Measurements from ENCODE around the gene SEC14L6.
"Not testable (repeated sequence)": the region's sequence is repeated elsewhere in the genome, so short reads cannot be mapped to it uniquely, and the experiment has no call there.

Gene SEC14L6

GRCh38 chr22:30567277-30567676 is 20.7 kb upstream of the SEC14L6 start:
- not testable (repeated sequence) for DNase-seq; H3K27ac ChIP-seq (ENCODE audit: insufficient read depth, low read length, poor library complexity, severe bottlenecking); H3K4me1 ChIP-seq (ENCODE audit: control insufficient read depth, insufficient read depth, low read length, poor library complexity, severe bottlenecking); H3K36me3 ChIP-seq (ENCODE audit: control insufficient read depth, insufficient read depth, low read length); H3K9me3 ChIP-seq (ENCODE audit: control insufficient read depth, low read length); H3K27me3 ChIP-seq (replicated peaks; ENCODE audit: control insufficient read depth, insufficient read depth, low read length, poor library complexity, severe bottlenecking); H3K4me3 ChIP-seq (ENCODE audit: insufficient read depth, low read depth, low read length, poor library complexity, severe bottlenecking)

- Histone ChIP-seq H3K9me3 (ENCODE audit: control insufficient read depth, low read length) (no peaks in the 10 kb centered on the region), H3K27ac (ENCODE audit: insufficient read depth, low read length, poor library complexity, severe bottlenecking) (no peak overlapping the region), H3K27me3 (replicated peaks; ENCODE audit: control insufficient read depth, insufficient read depth, low read length, poor library complexity, severe bottlenecking) (no peaks in the 10 kb centered on the region), H3K36me3 (ENCODE audit: control insufficient read depth, insufficient read depth, low read length) (no peaks in the 10 kb centered on the region), H3K4me1 (ENCODE audit: control insufficient read depth, insufficient read depth, low read length, poor library complexity, severe bottlenecking) (no peaks in the 10 kb centered on the region), H3K4me3 (ENCODE audit: insufficient read depth, low read depth, low read length, poor library complexity, severe bottlenecking) (no peak overlapping the region)
- no peak for DNase-seq
These were observed 19.6 kb upstream of the SEC14L6 start for GRCh38 chr22:30566125-30566524.

DNA sequence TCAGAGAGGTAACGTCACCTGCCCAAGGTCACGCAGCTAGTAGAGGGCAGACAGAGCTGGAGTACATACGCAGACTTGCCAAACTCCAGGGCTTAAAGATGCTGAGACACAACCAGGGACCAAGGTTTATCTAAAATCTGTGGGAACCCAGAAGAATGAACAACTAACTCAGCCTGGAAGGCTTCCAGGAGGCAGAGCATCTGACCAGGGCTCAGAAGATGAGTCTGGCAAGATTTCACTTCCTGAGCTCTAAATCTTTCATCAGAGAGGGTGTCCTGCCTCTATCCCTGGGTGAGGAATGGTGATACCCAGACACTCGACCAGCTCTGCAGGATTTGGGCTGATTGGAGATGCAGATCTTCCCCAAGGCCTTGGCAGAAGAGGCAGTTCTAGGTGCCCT is 18.8 kb upstream of the SEC14L6 start:
- H3K4me1 ChIP-seq (ENCODE audit: control insufficient read depth, insufficient read depth, low read length, poor library complexity, severe bottlenecking), result no peaks in the 10 kb centered on the region
- H3K4me3 ChIP-seq (ENCODE audit: insufficient read depth, low read depth, low read length, poor library complexity, severe bottlenecking), result no peak overlapping the region
- no peaks in the 10 kb centered on the region for H3K9me3 ChIP-seq (ENCODE audit: control insufficient read depth, low read length)
- no peaks in the 10 kb centered on the region for H3K27me3 ChIP-seq (replicated peaks; ENCODE audit: control insufficient read depth, insufficient read depth, low read length, poor library complexity, severe bottlenecking)
- no peak for DNase-seq
- H3K36me3 ChIP-seq (ENCODE audit: control insufficient read depth, insufficient read depth, low read length), result no peaks in the 10 kb centered on the region
- H3K27ac ChIP-seq (ENCODE audit: insufficient read depth, low read length, poor library complexity, severe bottlenecking), result no peak overlapping the region

- no peak overlapping the region for H3K4me3 ChIP-seq (ENCODE audit: insufficient read depth, low read depth, low read length, poor library complexity, severe bottlenecking)
- no peaks in the 10 kb centered on the region for H3K27me3 ChIP-seq (replicated peaks; ENCODE audit: control insufficient read depth, insufficient read depth, low read length, poor library complexity, severe bottlenecking)
These were observed 18.2 kb upstream of the SEC14L6 start for GRCh38 chr22:30564761-30565119.

GRCh38 chr22:30564045-30564760 is 17.7 kb upstream of the SEC14L6 start:
- no peak overlapping the region for H3K27ac ChIP-seq (ENCODE audit: insufficient read depth, low read length, poor library complexity, severe bottlenecking)
- H3K9me3 ChIP-seq (ENCODE audit: control insufficient read depth, low read length), result no peaks in the 10 kb centered on the region
- no peak for DNase-seq
- no peak overlapping the region for H3K4me3 ChIP-seq (ENCODE audit: insufficient read depth, low read depth, low read length, poor library complexity, severe bottlenecking)
- no peaks in the 10 kb centered on the region for H3K36me3 ChIP-seq (ENCODE audit: control insufficient read depth, insufficient read depth, low read length)
- H3K4me1 ChIP-seq (ENCODE audit: control insufficient read depth, insufficient read depth, low read length, poor library complexity, severe bottlenecking), result no peaks in the 10 kb centered on the region
- H3K27me3 ChIP-seq (replicated peaks; ENCODE audit: control insufficient read depth, insufficient read depth, low read length, poor library complexity, severe bottlenecking), result no peaks in the 10 kb centered on the region

More at GRCh38 chr22:30564761-30565119, 18.2 kb upstream of the SEC14L6 start:
- Histone ChIP-seq H3K9me3 (ENCODE audit: control insufficient read depth, low read length) (no peaks in the 10 kb centered on the region), H3K4me1 (ENCODE audit: control insufficient read depth, insufficient read depth, low read length, poor library complexity, severe bottlenecking) (no peaks in the 10 kb centered on the region), H3K27ac (ENCODE audit: insufficient read depth, low read length, poor library complexity, severe bottlenecking) (no peak overlapping the region), H3K36me3 (ENCODE audit: control insufficient read depth, insufficient read depth, low read length) (no peaks in the 10 kb centered on the region)
- no peak for DNase-seq

DNA sequence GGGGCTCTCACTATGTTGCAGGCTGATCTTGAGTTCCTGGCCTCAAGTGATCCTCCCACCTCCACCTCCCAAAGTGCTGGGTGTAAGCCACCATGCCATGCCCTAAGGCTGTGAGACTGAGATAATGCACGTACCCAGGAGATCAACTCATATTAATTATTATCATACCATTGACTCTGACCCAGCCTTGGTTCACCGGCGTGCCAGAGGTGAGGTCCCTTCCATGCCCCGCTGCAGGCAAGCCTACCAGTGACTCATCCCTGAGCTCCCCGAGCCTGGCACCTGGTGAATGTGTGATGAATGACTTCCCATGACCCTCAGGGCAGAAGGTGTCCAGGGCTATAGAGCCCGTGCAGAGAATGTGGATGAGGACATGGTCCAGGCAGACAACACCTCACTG is 15.8 kb upstream of the SEC14L6 start:
- no peak overlapping the region for H3K4me3 ChIP-seq (ENCODE audit: insufficient read depth, low read depth, low read length, poor library complexity, severe bottlenecking)
- no peak for DNase-seq
- no peak overlapping the region for H3K27ac ChIP-seq (ENCODE audit: insufficient read depth, low read length, poor library complexity, severe bottlenecking)
- H3K4me1 ChIP-seq (ENCODE audit: control insufficient read depth, insufficient read depth, low read length, poor library complexity, severe bottlenecking), result no peaks in the 10 kb centered on the region
- H3K9me3 ChIP-seq (ENCODE audit: control insufficient read depth, low read length), result no peaks in the 10 kb centered on the region
- no peaks in the 10 kb centered on the region for H3K36me3 ChIP-seq (ENCODE audit: control insufficient read depth, insufficient read depth, low read length)
- no peaks in the 10 kb centered on the region for H3K27me3 ChIP-seq (replicated peaks; ENCODE audit: control insufficient read depth, insufficient read depth, low read length, poor library complexity, severe bottlenecking)

DNA sequence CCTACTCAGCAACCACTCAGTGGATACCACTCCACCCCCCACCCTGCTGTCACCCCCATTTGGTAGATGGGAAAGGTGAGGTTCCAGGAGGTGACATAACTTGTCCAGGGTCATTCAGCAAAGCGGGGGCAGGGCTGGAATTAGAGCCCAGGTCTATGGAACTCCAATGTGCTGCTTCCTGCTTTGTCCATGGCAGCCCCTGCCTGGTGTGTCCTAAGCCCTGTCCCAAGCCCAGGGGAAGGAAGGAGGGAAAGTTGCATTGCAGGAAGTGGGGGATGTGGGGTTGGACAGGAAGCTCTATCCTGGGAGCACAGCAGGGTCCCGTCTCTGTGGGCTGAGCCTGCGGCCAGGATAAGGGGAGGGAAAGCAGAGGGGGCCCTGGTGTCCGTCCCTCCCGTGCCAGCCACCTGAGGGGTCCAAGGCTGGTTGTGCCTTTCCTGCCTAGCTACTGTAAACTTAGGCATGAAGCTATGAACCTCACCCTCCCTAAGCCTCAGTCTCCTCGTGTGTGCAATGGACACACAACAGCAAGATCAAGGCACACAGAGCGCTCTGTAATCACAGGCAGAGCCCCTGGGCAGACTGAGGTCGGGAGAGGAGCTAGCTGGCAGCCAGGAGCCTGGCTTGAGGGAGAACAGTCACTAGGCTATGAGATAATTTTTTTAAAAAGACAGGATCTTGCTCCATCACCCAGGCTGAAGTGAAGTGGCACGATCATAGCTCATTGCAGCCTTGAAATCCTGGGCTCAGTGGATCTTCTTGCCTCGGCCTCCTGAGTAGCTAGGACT is 15.1 kb upstream of the SEC14L6 start:
- H3K4me1 ChIP-seq (ENCODE audit: control insufficient read depth, insufficient read depth, low read length, poor library complexity, severe bottlenecking), result no peaks in the 10 kb centered on the region
- no peaks in the 10 kb centered on the region for H3K9me3 ChIP-seq (ENCODE audit: control insufficient read depth, low read length)
- H3K27ac ChIP-seq (ENCODE audit: insufficient read depth, low read length, poor library complexity, severe bottlenecking), result no peak overlapping the region
- no peak for DNase-seq
- no peaks in the 10 kb centered on the region for H3K36me3 ChIP-seq (ENCODE audit: control insufficient read depth, insufficient read depth, low read length)
- no peaks in the 10 kb centered on the region for H3K27me3 ChIP-seq (replicated peaks; ENCODE audit: control insufficient read depth, insufficient read depth, low read length, poor library complexity, severe bottlenecking)
- no peak overlapping the region for H3K4me3 ChIP-seq (ENCODE audit: insufficient read depth, low read depth, low read length, poor library complexity, severe bottlenecking)

DNA sequence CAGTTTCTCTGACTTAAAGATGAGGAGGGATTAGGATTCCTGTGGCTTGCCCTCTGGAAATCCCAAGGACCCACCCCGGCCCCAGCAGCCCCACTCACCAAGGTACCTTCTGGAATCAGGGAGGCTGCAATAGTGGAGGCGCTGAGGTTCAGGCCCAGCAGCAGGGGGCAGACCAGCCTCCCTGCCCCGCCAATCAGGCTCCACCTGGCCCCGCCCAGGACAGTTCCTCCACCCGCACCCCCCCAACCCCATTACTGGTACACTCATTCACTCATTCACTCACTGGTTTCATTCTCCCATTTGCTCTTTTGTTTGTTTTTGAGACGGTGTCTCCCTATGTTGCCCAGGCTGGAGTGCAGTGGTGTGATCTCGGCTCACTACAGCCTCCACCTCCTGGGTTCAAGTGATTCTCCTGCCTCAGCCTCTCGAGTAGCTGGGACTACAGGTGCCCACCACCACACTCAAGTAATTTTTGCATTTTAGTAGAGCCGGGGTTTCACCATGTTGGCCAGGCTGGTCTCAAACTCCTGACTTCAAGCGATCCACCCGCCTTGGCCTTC is 14.2 kb upstream of the SEC14L6 start:
- not testable (repeated sequence) for H3K4me1 ChIP-seq (ENCODE audit: control insufficient read depth, insufficient read depth, low read length, poor library complexity, severe bottlenecking); H3K27me3 ChIP-seq (replicated peaks; ENCODE audit: control insufficient read depth, insufficient read depth, low read length, poor library complexity, severe bottlenecking); DNase-seq; H3K36me3 ChIP-seq (ENCODE audit: control insufficient read depth, insufficient read depth, low read length); H3K27ac ChIP-seq (ENCODE audit: insufficient read depth, low read length, poor library complexity, severe bottlenecking); H3K9me3 ChIP-seq (ENCODE audit: control insufficient read depth, low read length); H3K4me3 ChIP-seq (ENCODE audit: insufficient read depth, low read depth, low read length, poor library complexity, severe bottlenecking)

DNA sequence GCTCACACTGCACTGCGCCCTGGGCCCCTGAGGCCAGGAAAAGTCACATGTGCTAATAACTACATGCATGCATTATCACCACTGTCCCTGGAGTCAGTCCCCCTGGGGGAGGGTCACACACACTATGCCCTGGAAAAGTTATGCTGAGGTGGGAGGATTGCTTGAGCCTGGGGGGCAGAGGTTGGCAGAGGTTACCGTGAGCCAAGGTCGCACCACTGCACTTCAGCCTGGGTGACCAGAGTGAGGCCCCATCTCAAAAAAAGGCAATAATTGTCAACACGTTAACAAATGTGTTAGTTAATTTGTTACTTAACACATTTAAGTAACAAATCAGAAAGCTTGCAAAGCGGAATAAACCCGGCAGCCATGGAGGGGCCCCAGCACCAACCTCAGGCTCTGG is 13.3 kb upstream of the SEC14L6 start:
- H3K27ac ChIP-seq (ENCODE audit: insufficient read depth, low read length, poor library complexity, severe bottlenecking), result no peak overlapping the region
- H3K4me1 ChIP-seq (ENCODE audit: control insufficient read depth, insufficient read depth, low read length, poor library complexity, severe bottlenecking), result no peaks in the 10 kb centered on the region
- no peak for DNase-seq
- no peaks in the 10 kb centered on the region for H3K9me3 ChIP-seq (ENCODE audit: control insufficient read depth, low read length)
- no peak overlapping the region for H3K4me3 ChIP-seq (ENCODE audit: insufficient read depth, low read depth, low read length, poor library complexity, severe bottlenecking)
- no peaks in the 10 kb centered on the region for H3K27me3 ChIP-seq (replicated peaks; ENCODE audit: control insufficient read depth, insufficient read depth, low read length, poor library complexity, severe bottlenecking)
- no peaks in the 10 kb centered on the region for H3K36me3 ChIP-seq (ENCODE audit: control insufficient read depth, insufficient read depth, low read length)

DNA sequence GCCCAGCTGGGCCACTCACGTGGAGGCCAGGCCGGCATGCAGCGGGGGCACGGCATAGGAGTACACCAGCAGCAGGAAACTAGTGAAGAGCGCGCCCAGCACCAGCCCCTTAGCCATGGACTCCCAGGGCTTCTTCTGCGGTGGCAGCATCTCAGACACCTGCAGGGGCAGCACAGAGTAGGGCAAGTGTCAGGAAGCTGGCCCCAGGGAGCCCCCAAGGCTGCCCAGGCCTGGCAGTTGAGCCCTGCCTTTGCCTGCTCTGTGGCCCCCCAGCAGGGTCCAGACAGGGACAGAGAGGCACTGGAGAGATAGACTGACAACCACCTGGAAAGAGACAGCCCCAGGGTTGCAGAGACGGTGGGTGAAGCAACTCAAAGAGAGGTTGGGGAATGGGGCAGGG is 10.7 kb upstream of the SEC14L6 start:
- H3K36me3 ChIP-seq (ENCODE audit: control insufficient read depth, insufficient read depth, low read length), result no peaks in the 10 kb centered on the region
- no peaks in the 10 kb centered on the region for H3K9me3 ChIP-seq (ENCODE audit: control insufficient read depth, low read length)
- no peak overlapping the region for H3K4me3 ChIP-seq (ENCODE audit: insufficient read depth, low read depth, low read length, poor library complexity, severe bottlenecking)
- H3K27me3 ChIP-seq (replicated peaks; ENCODE audit: control insufficient read depth, insufficient read depth, low read length, poor library complexity, severe bottlenecking), result no peaks in the 10 kb centered on the region
- no peak overlapping the region for H3K27ac ChIP-seq (ENCODE audit: insufficient read depth, low read length, poor library complexity, severe bottlenecking)
- no peaks in the 10 kb centered on the region for H3K4me1 ChIP-seq (ENCODE audit: control insufficient read depth, insufficient read depth, low read length, poor library complexity, severe bottlenecking)
- DNase-seq, result no peak

All from effector memory CD4-positive, alpha-beta T cell (primary cell).